ENCODE measurements around the gene CROCC. TPM values are rescaled to one million over a fixed set of nuclear protein-coding genes. Genes with fewer than 3 reads are reported as not detected.

Gene CROCC
- polyA plus RNA-seq, 2 of the 4 experiments (the other 2 are of a cell fraction) = 4.4 to 10.6 TPM

DNA sequence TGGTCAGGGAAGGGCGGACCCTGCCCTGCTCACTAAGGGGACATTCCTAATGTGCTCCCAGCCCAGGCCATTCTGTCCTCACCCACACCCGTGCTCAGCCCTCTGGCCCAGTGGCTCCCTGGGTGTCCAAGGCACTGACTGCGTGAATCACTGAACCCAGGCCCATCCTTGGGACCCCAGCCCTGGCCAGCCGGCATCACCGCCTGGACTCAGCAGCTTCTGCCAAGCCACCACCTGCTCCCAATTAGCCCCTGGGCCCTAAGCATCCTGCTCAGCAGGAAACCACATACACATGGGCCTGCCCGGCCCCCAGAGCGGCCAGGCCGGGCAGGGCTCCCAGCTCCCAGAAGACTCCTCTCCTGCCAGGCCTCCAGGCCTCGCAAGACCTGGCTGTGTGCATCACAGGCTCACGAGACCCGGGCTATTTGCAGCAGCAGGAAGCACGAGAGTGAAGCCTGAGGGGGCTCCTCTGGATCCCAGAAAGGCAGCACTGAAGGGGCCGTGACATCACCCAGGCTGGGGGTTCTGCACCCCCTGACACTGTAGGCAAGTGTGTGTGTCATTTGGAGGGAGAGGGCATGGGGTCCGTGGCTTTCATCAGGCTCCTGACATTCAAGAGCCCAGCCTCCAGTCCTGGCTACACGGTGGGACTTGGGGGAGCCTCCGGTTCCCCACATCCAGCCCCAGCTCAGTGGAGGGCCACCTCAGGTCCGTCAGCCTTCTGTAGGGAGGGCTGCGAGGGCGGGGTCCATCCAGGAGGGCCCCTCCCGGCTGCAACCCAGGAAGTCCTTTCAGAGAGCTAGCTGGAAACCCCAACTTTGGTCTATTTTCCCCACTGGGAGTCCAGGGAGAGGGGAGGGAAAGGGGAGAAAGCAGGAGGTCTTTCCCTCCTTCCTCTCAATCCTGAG, 57.1 kb downstream of the CROCC start:
- H3K4me3 ChIP-seq = no peak overlapping the region
- CTCF ChIA-PET = interaction anchor here (0.6 to 1.2 kb wide), 5 partner anchors 12 to 70 kb away, joined by 3 to 4 read pairs (median 3); no protein-coding TSS in a partner anchor
- 0 out of 6 replicates have a peak overlapping the region, but pooled peaks of 1 of the 2 experiments have one; percentile 26 for H3K27ac ChIP-seq

GRCh38 chr1:16979475-16980327, 58.0 kb downstream of the CROCC start:
- POLR2A ChIA-PET = interaction anchor here (0.6 kb wide), 1 partner anchor 49 kb away, joined by 4 read pairs; no protein-coding TSS in a partner anchor
- no peak for ATAC-seq
- 82% methylated on average over 30 of the region's 44 CpGs for WGBS (ENCODE audit: missing lambda C conversion rate)
- Histone ChIP-seq H3K4me3 (no peak overlapping the region), H3K4me2 (no peak overlapping the region), H3K27ac (no peak overlapping the region; a peak in 1 of 6 replicates), H3K9me3 (no peaks in the 10 kb centered on the region), H3K4me1 (no peaks in the 10 kb centered on the region)
- DNase-seq (ENCODE audit: low read depth in 1 of 2, low spot score in 1 of 2) = no peak
- CTCF ChIA-PET = interaction anchor here (0.7 to 2.1 kb wide), 2 partner anchors 19 to 69 kb away, joined by 3 to 8 read pairs; no protein-coding TSS in a partner anchor
- FAIRE-seq = no peak
- TF ChIP-seq HOXA7 (CRISPR knock-in tag; IDR thresholded peaks at IDR 0.05) = no peak
- no peak for TF ChIP-seq HOXB13 (CRISPR knock-in tag; IDR thresholded peaks at IDR 0.05; ENCODE audit: low read depth)
- no peak for TF ChIP-seq HEYL (CRISPR knock-in tag; IDR thresholded peaks at IDR 0.05)
- TF ChIP-seq CEBPB (IDR thresholded peaks at IDR 0.05) = no peak
- no peak for TF ChIP-seq NR3C1 (IDR thresholded peaks at IDR 0.05)
- no peak for TF ChIP-seq KDM5A (IDR thresholded peaks at IDR 0.05)
- TF ChIP-seq RARB (CRISPR knock-in tag; IDR thresholded peaks at IDR 0.05) = no peak
- no peak for TF ChIP-seq FOXS1 (CRISPR knock-in tag; IDR thresholded peaks at IDR 0.05)
- no peak for TF ChIP-seq NFE2L2 (conservative IDR thresholded peaks at IDR 0.05; ENCODE audit: low read length)
- TF ChIP-seq TFCP2L1 (CRISPR knock-in tag; IDR thresholded peaks at IDR 0.05) = no peak
- no peak for TF ChIP-seq MYC (IDR thresholded peaks at IDR 0.05; ENCODE audit: borderline replicate concordance, low read length)
- TF ChIP-seq ATOH8 (CRISPR knock-in tag; IDR thresholded peaks at IDR 0.05; ENCODE audit: low read depth) = no peak
- no peak for TF ChIP-seq MAZ (IDR thresholded peaks at IDR 0.05; ENCODE audit: borderline replicate concordance, low read depth, low read length)
- TF ChIP-seq RNF2 (IDR thresholded peaks at IDR 0.05; ENCODE audit: borderline replicate concordance, low read depth) = no peak
- no peak for TF ChIP-seq RAD21 (conservative IDR thresholded peaks at IDR 0.05 in 1 of 2, IDR thresholded peaks at IDR 0.05 in 1 of 2)
- TF ChIP-seq, protein P1, sequence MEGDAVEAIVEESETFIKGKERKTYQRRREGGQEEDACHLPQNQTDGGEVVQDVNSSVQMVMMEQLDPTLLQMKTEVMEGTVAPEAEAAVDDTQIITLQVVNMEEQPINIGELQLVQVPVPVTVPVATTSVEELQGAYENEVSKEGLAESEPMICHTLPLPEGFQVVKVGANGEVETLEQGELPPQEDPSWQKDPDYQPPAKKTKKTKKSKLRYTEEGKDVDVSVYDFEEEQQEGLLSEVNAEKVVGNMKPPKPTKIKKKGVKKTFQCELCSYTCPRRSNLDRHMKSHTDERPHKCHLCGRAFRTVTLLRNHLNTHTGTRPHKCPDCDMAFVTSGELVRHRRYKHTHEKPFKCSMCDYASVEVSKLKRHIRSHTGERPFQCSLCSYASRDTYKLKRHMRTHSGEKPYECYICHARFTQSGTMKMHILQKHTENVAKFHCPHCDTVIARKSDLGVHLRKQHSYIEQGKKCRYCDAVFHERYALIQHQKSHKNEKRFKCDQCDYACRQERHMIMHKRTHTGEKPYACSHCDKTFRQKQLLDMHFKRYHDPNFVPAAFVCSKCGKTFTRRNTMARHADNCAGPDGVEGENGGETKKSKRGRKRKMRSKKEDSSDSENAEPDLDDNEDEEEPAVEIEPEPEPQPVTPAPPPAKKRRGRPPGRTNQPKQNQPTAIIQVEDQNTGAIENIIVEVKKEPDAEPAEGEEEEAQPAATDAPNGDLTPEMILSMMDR (IDR thresholded peaks at IDR 0.05) = no peak

More for the DNA sequence above, 57.1 kb downstream of the CROCC start:
- POLR2A ChIA-PET = interaction anchor here (0.6 kb wide), 1 partner anchor 50 kb away, joined by 4 read pairs; no protein-coding TSS in a partner anchor
- TF ChIP-seq, protein P2, sequence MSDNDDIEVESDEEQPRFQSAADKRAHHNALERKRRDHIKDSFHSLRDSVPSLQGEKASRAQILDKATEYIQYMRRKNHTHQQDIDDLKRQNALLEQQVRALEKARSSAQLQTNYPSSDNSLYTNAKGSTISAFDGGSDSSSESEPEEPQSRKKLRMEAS (IDR thresholded peaks at IDR 0.05) = no peak
- TF ChIP-seq ZC3H11A (IDR thresholded peaks at IDR 0.05) (no peak), EP300 (IDR thresholded peaks at IDR 0.05) (no peak), BHLHE40 (IDR thresholded peaks at IDR 0.05; ENCODE audit: low read depth, low read length) (no peak), EHF (CRISPR knock-in tag; IDR thresholded peaks at IDR 0.05) (no peak), ZSCAN20 (CRISPR knock-in tag; IDR thresholded peaks at IDR 0.05) (no peak), POLR2A (IDR thresholded peaks at IDR 0.05; ENCODE audit: low read length) (no peak), MAZ (IDR thresholded peaks at IDR 0.05; ENCODE audit: borderline replicate concordance, low read depth, low read length) (no peak), CBX8 (IDR thresholded peaks at IDR 0.05) (no peak), KDM5A (IDR thresholded peaks at IDR 0.05) (no peak), RAD21 (conservative IDR thresholded peaks at IDR 0.05 in 1 of 2, IDR thresholded peaks at IDR 0.05 in 1 of 2) (no peak), MAFK (IDR thresholded peaks at IDR 0.05; ENCODE audit: partially characterized antibody) (no peak), HOXB13 (CRISPR knock-in tag; IDR thresholded peaks at IDR 0.05; ENCODE audit: low read depth) (no peak), PBX3 (IDR thresholded peaks at IDR 0.05) (no peak), EHMT2 (IDR thresholded peaks at IDR 0.05; ENCODE audit: low read depth) (no peak), CEBPB (IDR thresholded peaks at IDR 0.05) (no peak), GATA3 (IDR thresholded peaks at IDR 0.05; ENCODE audit: borderline replicate concordance) (no peak)
- TF ChIP-seq, protein P3, sequence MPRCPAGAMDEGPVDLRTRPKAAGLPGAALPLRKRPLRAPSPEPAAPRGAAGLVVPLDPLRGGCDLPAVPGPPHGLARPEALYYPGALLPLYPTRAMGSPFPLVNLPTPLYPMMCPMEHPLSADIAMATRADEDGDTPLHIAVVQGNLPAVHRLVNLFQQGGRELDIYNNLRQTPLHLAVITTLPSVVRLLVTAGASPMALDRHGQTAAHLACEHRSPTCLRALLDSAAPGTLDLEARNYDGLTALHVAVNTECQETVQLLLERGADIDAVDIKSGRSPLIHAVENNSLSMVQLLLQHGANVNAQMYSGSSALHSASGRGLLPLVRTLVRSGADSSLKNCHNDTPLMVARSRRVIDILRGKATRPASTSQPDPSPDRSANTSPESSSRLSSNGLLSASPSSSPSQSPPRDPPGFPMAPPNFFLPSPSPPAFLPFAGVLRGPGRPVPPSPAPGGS (IDR thresholded peaks at IDR 0.05) = no peak
- H3K4me1 ChIP-seq = no peaks in the 10 kb centered on the region
- WGBS (ENCODE audit: missing lambda C conversion rate) = 68% methylated on average over 8 of the region's 20 CpGs
- FAIRE-seq (no peak), DNase-seq (ENCODE audit: low read depth in 1 of 2, low spot score in 1 of 2) (no peak), ATAC-seq (peak in 1 of 2 experiments; percentile 9; a peak in 1 of 6 replicates)
- no peak overlapping the region for H3K4me2 ChIP-seq
- no peaks in the 10 kb centered on the region for H3K9me3 ChIP-seq
